Spleen (tissue), 11 donors: Measurements from ENCODE around the gene PPP2R1B. TPM values are rescaled to one million over a fixed set of nuclear protein-coding genes. Genes with fewer than 3 reads are reported as not detected.

Experiments
- DNase-seq: peaks from one replicate; pipeline ENCODE4 v3.0.0-alpha.2; 2020
- H3K27ac ChIP-seq, 8 donors: fragments of 200-600 bp; sonication (generic) in 7 of 8; 1 replicate in 4 of 8; 2 replicates in 4 of 8; pipeline versions ENCODE4 v1.5.0 to v1.8.0; 2016 to 2021; ENCODE audit warnings: inconsistent platforms in 4 of 8, mild to moderate bottlenecking in 4 of 8, moderate library complexity in 1 of 8
- H3K27me3 ChIP-seq, 7 donors: fragments of 200-600 bp; sonication (generic) in 6 of 7; replicated peaks in 1 of 7; 1 replicate in 4 of 7; 2 replicates in 3 of 7; pipeline versions ENCODE4 v1.5.0 to v1.8.0; 2016 to 2021; ENCODE audit warnings: inconsistent platforms in 3 of 7, mild to moderate bottlenecking in 1 of 7
- H3K36me3 ChIP-seq, 6 donors: fragments of 200-600 bp; sonication (generic) in 5 of 6; 1 replicate in 4 of 6; 2 replicates in 2 of 6; pipeline versions ENCODE4 v1.5.0 to v1.8.0; 2016 to 2021; ENCODE audit warnings: inconsistent platforms in 2 of 6
- H3K4me1 ChIP-seq, 6 donors: fragments of 200-600 bp; sonication (generic) in 5 of 6; 1 replicate in 3 of 6; 2 replicates in 3 of 6; pipeline versions ENCODE4 v1.5.0 to v1.8.0; 2016 to 2021; ENCODE audit warnings: inconsistent platforms in 3 of 6
- H3K4me3 ChIP-seq, 8 donors: fragments of 200-600 bp; sonication (generic) in 7 of 8; 1 replicate in 4 of 8; 2 replicates in 4 of 8; pipeline versions ENCODE4 v1.5.0 to v1.8.0; 2016 to 2021; ENCODE audit warnings: inconsistent platforms in 4 of 8, mild to moderate bottlenecking in 4 of 8, moderate library complexity in 2 of 8
- H3K9me3 ChIP-seq, 8 donors: fragments of 200-600 bp; sonication (generic) in 7 of 8; 1 replicate in 4 of 8; 2 replicates in 4 of 8; pipeline versions ENCODE4 v1.5.0 to v1.8.0; 2016 to 2021; ENCODE audit warnings: inconsistent platforms in 4 of 8
- CTCF ChIP-seq, 11 experiments: fragments of 200-600 bp in 7 of 11; fragments of 450-650 bp in 4 of 11; sonication (generic) in 4 of 11; IDR thresholded peaks in 8 of 11; conservative IDR thresholded peaks in 3 of 11; 1 replicate in 7 of 11; 2 replicates in 4 of 11; pipeline versions ENCODE4 v1.4.0 to v1.8.0; 2016 to 2021; ENCODE audit warnings: antibody characterized with exemption in 11 of 11, inconsistent platforms in 4 of 11, mild to moderate bottlenecking in 1 of 11
- POLR2A ChIP-seq, 3 donors: fragments of 450-650 bp; IDR thresholded peaks; one replicate each; pipeline ENCODE4 v1.5.1; 2017; ENCODE audit warnings: antibody characterized with exemption in 3 of 3, mild to moderate bottlenecking in 1 of 3
- POLR2AphosphoS5 ChIP-seq, 3 donors: sonication (generic); formaldehyde crosslinking; IDR thresholded peaks; one replicate each; pipeline ENCODE4 v1.5.1; 2017; ENCODE audit warnings: antibody characterized with exemption in 3 of 3
- WGBS, 5 donors: extraction: QIAGEN DNeasy Blood & Tissue Kit in 3 of 5; methylation state at CpG; one replicate each; pipeline versions ENCODE4 v1.1.5 to v1.1.7; 2013 to 2018; 5-methylcytosine and 5-hydroxymethylcytosine counted together
- intact Hi-C: fragments of 100-400 bp; cut with DNase I; formaldehyde crosslinking; loops from one replicate; pipeline ENCODE4 v1.15.0; 2023; ENCODE audit warnings: low total_unique reads
- polyA plus RNA-seq, 3 donors: library from polyadenylated mRNA; stranded (reverse); fragments of 200-250 nt; gene quantifications; one replicate each; pipeline ENCODE4 v1.2.1, GENCODE V29; 2013
- total RNA-seq, 7 donors: library from RNA; depleted of rRNA in 3 of 7; stranded (reverse); fragments of >200 nt in 3 of 7; fragmentation: NEBNext Ultra II Directional in 4 of 7; extraction: Animal tissue kit (Norgen Biotek cat#: 25700) in 4 of 7; gene quantifications; one replicate each; pipeline versions ENCODE4 v1.1.0 to v1.2.1, GENCODE V29; 2016 to 2021
- donor health status: healthy with polysubstance abuse.
- donor health status: DM: no; HTN: no; CAD: no; lungs with moderate emphysema.
- donor health status: DM: no; HTN: no; CAD: no.
- donor health status: Bipolar disorder and iron deficiency.
- donor health status: healthy.
- donor health status: DM: no; HTN: no; CAD: no.
- donor health status: DM: yes; HTN: yes; CAD: no.

PPP2R1B gene
- total and polyA plus RNA-seq, 10 donors: 4.0 to 30.3 (median 22.9) TPM

DNA sequence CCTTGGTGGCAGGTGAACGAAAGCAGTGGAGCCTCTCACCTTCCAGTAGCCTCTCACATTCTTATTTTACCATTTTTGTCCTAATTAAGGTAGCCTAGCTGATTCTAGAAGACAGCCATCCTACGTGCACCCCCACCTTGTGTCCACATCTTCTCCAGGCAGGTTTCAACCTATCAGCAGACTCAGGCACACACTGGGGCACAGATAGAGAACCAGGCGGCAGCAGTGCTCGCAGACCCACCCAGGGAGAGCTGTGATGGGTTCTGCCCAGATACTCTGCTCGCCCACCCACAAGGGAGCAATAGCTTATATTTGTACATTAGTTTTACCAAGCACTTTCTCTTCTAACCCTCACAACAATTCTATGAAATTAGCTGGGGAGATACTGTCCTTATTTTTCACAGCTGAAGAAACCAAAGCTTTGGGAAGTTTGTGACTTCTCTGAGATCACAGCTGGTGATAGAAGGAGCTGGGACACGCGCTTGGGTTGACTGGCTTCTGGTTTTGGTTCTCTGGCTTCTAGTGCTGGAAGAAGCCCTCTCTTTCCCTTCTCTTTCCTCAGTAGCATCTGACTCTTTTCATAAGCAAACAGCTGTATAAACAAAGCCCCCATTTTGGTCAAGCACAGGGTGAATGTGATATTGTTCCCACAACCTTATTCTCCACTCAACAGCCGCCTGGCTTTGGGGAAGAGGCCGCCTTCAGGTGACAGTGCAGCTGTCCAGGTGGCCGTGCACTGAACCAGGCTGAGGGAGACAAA is 36.9 kb downstream of the PPP2R1B start:
- peak overlapping the region in 6 of 8 donors; percentile 33 to 59 (median 46) for H3K27ac ChIP-seq
- WGBS, 5 donors: 84 to 94% (median 91%) methylated on average over 10 of the region's 10 CpGs
- intact Hi-C loops: no loop called here

DNA sequence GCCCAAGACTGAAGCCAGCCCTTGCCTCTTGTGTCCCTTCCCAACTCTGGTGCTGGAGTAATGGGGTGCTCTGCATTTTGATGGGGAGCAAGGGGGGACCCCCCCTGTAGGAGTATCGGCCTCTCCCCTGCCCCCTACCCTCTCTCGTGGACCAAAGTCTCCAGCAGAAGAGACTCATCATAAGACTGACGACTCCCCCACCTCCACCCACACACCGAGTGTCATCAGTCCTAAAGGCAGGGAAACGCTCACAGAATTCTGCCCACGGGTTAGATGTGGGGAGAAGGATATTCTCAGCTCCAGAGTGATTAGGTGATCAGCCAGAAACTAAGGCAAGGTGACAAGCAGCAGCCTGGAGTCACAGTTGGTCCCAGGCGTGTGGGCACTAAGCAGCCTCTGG is 38.8 kb downstream of the PPP2R1B start:
- TF ChIP-seq CTCF (IDR thresholded peaks at IDR 0.05 in 8 of 11, conservative IDR thresholded peaks at IDR 0.05 in 3 of 11) (no peak), POLR2AphosphoS5 (IDR thresholded peaks at IDR 0.05) (no peak), POLR2A (IDR thresholded peaks at IDR 0.05) (no peak)
- intact Hi-C loops: no loop called here
- Histone ChIP-seq H3K4me3 (no peak overlapping the region), H3K4me1 (peaks cover 0 to 10% (median 0%) of the 10 kb centered on the region in 6 donors), H3K36me3 (peaks cover 0 to 74% (median 43%) of the 10 kb centered on the region in 6 donors), H3K27me3 (no peaks in the 10 kb centered on the region), H3K27ac (peak overlapping the region in 1 of 8 donors; percentile 24), H3K9me3 (no peaks in the 10 kb centered on the region)
- no peak for DNase-seq
- WGBS, 5 donors: 74 to 93% (median 85%) methylated on average over 7 of the region's 7 CpGs

More for the DNA sequence above, 36.9 kb downstream of the PPP2R1B start:
- Histone ChIP-seq H3K4me3 (no peak overlapping the region), H3K36me3 (peaks cover 0 to 56% (median 26%) of the 10 kb centered on the region in 6 donors), H3K27me3 (no peaks in the 10 kb centered on the region), H3K9me3 (no peaks in the 10 kb centered on the region), H3K4me1 (peaks cover 0 to 26% (median 1%) of the 10 kb centered on the region in 6 donors)
- TF ChIP-seq CTCF (IDR thresholded peaks at IDR 0.05 in 8 of 11, conservative IDR thresholded peaks at IDR 0.05 in 3 of 11) (no peak), POLR2A (IDR thresholded peaks at IDR 0.05) (no peak), POLR2AphosphoS5 (IDR thresholded peaks at IDR 0.05) (no peak)
- DNase-seq: no peak

GRCh38 chr11:111726301-111726713 is 39.9 kb downstream of the PPP2R1B start:
- H3K27me3 ChIP-seq: no peaks in the 10 kb centered on the region
- H3K4me3 ChIP-seq: no peak overlapping the region
- H3K36me3 ChIP-seq: peaks cover 0 to 85% (median 54%) of the 10 kb centered on the region in 6 donors
- 94 to 99% (median 96%) methylated on average over 9 of the region's 9 CpGs for WGBS, 5 donors
- intact Hi-C loops: no loop called here
- H3K9me3 ChIP-seq: no peaks in the 10 kb centered on the region
- H3K4me1 ChIP-seq: peaks cover 0 to 10% (median 0%) of the 10 kb centered on the region in 6 donors
- no peak for DNase-seq
- TF ChIP-seq POLR2AphosphoS5 (IDR thresholded peaks at IDR 0.05) (peak in 1 of 3 donors; percentile 13), CTCF (IDR thresholded peaks at IDR 0.05 in 8 of 11, conservative IDR thresholded peaks at IDR 0.05 in 3 of 11) (no peak), POLR2A (IDR thresholded peaks at IDR 0.05) (no peak)
- no peak overlapping the region for H3K27ac ChIP-seq

DNA sequence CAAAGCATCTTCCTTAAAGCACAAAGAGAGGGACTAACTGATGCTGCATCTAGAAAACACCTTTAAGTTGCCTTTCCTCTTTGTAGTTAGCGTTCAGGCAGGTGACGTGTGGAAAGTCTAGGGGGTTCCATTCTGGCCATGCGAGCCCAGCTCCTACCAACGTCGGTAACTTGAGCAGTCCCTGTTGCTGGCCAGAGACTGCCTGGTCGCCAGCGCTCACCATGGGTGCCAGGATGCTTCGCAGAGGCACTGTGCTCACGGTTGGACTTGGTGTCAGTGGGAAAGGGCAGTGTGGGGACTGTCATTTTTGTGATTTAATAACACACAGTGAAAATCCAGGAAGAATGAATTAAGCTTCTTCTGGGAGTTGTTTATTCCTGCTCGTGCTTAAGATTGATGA is 40.6 kb downstream of the PPP2R1B start:
- Histone ChIP-seq H3K4me3 (no peak overlapping the region), H3K27ac (no peak overlapping the region), H3K27me3 (no peaks in the 10 kb centered on the region), H3K9me3 (no peaks in the 10 kb centered on the region), H3K4me1 (peaks cover 0 to 10% (median 0%) of the 10 kb centered on the region in 6 donors), H3K36me3 (peaks cover 0 to 87% (median 61%) of the 10 kb centered on the region in 6 donors)
- 91 to 94% (median 92%) methylated on average over 10 of the region's 10 CpGs for WGBS, 5 donors
- TF ChIP-seq POLR2A (IDR thresholded peaks at IDR 0.05) (no peak), CTCF (IDR thresholded peaks at IDR 0.05 in 8 of 11, conservative IDR thresholded peaks at IDR 0.05 in 3 of 11) (no peak), POLR2AphosphoS5 (IDR thresholded peaks at IDR 0.05) (peak in 1 of 3 donors; percentile 38)
- intact Hi-C loops: no loop called here
- no peak for DNase-seq
